Measurements from ENCODE around the gene MOB3B. TPM values are rescaled to one million over a fixed set of nuclear protein-coding genes. Genes with fewer than 3 reads are reported as not detected.

Gene MOB3B
- total and polyA plus RNA-seq, 2 of the 13 experiments (the other 11 are each of a cell fraction or from before 2014, with no cell fraction given), result 0.03 to 0.09 TPM

DNA sequence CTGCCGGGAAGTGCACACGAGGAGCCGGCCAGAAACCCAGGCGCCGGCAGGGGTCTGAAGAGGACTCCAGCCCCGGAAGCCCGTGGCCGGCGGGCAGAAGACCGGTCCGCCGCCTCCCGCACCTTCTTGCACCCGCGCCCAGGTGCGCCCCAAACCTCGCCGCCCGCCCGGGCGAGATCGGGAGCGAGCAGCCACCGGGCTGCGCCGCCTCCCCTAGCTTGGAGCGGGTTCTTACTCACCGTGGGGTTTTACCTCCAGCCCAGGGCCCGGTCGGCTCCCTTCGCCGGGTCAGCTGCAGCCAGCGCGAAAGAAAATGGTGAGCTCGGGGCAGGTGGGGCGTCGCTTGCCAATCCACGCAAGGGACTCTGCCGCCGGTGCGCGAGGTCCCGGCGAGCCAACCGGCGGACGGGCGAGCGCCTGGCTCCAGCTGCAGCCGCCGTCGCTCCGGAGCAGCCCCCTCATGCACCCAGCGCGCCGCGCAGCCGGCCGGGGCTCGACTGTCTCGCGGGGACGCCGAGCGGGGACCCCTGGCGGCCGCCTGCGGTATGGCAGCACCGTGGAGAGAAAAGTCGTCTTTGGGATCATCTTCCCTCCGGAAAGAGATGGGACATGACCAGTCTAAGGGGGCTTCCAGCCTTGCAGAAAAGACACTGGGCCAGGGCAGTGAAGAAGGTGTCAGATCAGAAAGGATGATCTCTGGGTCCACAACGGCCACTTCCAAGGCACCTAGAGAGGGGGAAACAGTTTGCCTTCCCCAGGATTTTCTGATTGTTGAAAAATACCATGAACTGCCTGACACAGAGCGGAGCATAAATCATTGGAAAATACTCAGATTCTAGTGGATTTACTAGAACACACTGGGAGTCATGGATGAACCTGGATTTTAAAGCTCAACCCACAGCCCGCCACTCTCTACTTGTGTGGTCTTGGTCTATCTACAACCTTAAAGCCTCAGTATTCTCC is at the start of gene MOB3B (continued):
- TF ChIP-seq, protein P1, sequence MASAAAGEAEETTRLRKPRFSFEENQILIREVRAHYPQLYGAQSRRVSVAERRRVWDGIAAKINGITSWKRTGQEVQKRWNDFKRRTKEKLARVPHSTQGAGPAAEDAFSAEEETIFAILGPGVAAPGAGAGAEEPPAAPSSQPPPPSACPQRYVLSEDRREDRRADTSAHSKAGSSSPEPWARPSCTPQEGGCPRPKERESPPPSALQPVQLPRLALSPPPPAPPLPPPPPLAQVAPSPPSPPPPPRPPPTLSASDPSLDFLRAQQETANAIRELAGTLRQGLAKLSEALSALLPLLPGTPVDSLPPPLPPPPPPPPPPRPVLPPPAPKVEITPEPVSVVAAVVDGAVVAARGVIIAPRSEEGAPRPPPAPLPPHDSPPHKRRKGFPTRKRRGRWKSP (CRISPR knock-in tag; IDR thresholded peaks at IDR 0.05), result 0 out of 2 replicates have a peak, but pooled peaks have one; percentile 79
- TF ChIP-seq GABPA (IDR thresholded peaks at IDR 0.05; ENCODE audit: low read depth, low read length), result no peak
- no peak for TF ChIP-seq GABPA (CRISPR knock-in tag; IDR thresholded peaks at IDR 0.05; ENCODE audit: low read depth)
- no peak for TF ChIP-seq TAF1 (CRISPR knock-in tag; IDR thresholded peaks at IDR 0.05)
- no peak for TF ChIP-seq ZNF670 (CRISPR knock-in tag; IDR thresholded peaks at IDR 0.05; ENCODE audit: borderline replicate concordance)
- TF ChIP-seq, protein P2, sequence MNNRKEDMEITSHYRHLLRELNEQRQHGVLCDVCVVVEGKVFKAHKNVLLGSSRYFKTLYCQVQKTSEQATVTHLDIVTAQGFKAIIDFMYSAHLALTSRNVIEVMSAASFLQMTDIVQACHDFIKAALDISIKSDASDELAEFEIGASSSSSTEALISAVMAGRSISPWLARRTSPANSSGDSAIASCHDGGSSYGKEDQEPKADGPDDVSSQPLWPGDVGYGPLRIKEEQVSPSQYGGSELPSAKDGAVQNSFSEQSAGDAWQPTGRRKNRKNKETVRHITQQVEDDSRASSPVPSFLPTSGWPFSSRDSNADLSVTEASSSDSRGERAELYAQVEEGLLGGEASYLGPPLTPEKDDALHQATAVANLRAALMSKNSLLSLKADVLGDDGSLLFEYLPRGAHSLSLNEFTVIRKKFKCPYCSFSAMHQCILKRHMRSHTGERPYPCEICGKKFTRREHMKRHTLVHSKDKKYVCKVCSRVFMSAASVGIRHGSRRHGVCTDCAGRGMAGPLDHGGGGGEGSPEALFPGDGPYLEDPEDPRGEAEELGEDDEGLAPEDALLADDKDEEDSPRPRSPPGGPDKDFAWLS (CRISPR knock-in tag; IDR thresholded peaks at IDR 0.05; ENCODE audit: borderline replicate concordance), result no peak
- no peak for TF ChIP-seq MXD4 (CRISPR knock-in tag; IDR thresholded peaks at IDR 0.05)
- TF ChIP-seq SALL1 (CRISPR knock-in tag; IDR thresholded peaks at IDR 0.05), result peak; percentile 48
- TF ChIP-seq ZNF335 (CRISPR knock-in tag; IDR thresholded peaks at IDR 0.05), result no peak
- no peak for TF ChIP-seq HES4 (CRISPR knock-in tag; IDR thresholded peaks at IDR 0.05; ENCODE audit: borderline replicate concordance)
- 0 out of 2 replicates have a peak, but pooled peaks have one; percentile 17 for TF ChIP-seq ZNF274 (CRISPR knock-in tag; IDR thresholded peaks at IDR 0.05)
- peak; percentile 70 for TF ChIP-seq XRCC5 (optimal IDR thresholded peaks at IDR 0.05; ENCODE audit: low read length)
- TF ChIP-seq, protein P3, sequence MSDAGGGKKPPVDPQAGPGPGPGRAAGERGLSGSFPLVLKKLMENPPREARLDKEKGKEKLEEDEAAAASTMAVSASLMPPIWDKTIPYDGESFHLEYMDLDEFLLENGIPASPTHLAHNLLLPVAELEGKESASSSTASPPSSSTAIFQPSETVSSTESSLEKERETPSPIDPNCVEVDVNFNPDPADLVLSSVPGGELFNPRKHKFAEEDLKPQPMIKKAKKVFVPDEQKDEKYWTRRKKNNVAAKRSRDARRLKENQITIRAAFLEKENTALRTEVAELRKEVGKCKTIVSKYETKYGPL (CRISPR knock-in tag; IDR thresholded peaks at IDR 0.05), result no peak
- no peak for TF ChIP-seq ZFP37 (CRISPR knock-in tag; IDR thresholded peaks at IDR 0.05; ENCODE audit: borderline replicate concordance)
- TF ChIP-seq, protein P4, sequence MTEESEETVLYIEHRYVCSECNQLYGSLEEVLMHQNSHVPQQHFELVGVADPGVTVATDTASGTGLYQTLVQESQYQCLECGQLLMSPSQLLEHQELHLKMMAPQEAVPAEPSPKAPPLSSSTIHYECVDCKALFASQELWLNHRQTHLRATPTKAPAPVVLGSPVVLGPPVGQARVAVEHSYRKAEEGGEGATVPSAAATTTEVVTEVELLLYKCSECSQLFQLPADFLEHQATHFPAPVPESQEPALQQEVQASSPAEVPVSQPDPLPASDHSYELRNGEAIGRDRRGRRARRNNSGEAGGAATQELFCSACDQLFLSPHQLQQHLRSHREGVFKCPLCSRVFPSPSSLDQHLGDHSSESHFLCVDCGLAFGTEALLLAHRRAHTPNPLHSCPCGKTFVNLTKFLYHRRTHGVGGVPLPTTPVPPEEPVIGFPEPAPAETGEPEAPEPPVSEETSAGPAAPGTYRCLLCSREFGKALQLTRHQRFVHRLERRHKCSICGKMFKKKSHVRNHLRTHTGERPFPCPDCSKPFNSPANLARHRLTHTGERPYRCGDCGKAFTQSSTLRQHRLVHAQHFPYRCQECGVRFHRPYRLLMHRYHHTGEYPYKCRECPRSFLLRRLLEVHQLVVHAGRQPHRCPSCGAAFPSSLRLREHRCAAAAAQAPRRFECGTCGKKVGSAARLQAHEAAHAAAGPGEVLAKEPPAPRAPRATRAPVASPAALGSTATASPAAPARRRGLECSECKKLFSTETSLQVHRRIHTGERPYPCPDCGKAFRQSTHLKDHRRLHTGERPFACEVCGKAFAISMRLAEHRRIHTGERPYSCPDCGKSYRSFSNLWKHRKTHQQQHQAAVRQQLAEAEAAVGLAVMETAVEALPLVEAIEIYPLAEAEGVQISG (CRISPR knock-in tag; IDR thresholded peaks at IDR 0.05), result peak; percentile 39
- TF ChIP-seq KDM5B (CRISPR knock-in tag; IDR thresholded peaks at IDR 0.05; ENCODE audit: borderline replicate concordance), result peak; percentile 44; the same call in 1 of the 2 replicates
- no peak for TF ChIP-seq AKAP8 (CRISPR knock-in tag; IDR thresholded peaks at IDR 0.05)
- TF ChIP-seq, protein P5, sequence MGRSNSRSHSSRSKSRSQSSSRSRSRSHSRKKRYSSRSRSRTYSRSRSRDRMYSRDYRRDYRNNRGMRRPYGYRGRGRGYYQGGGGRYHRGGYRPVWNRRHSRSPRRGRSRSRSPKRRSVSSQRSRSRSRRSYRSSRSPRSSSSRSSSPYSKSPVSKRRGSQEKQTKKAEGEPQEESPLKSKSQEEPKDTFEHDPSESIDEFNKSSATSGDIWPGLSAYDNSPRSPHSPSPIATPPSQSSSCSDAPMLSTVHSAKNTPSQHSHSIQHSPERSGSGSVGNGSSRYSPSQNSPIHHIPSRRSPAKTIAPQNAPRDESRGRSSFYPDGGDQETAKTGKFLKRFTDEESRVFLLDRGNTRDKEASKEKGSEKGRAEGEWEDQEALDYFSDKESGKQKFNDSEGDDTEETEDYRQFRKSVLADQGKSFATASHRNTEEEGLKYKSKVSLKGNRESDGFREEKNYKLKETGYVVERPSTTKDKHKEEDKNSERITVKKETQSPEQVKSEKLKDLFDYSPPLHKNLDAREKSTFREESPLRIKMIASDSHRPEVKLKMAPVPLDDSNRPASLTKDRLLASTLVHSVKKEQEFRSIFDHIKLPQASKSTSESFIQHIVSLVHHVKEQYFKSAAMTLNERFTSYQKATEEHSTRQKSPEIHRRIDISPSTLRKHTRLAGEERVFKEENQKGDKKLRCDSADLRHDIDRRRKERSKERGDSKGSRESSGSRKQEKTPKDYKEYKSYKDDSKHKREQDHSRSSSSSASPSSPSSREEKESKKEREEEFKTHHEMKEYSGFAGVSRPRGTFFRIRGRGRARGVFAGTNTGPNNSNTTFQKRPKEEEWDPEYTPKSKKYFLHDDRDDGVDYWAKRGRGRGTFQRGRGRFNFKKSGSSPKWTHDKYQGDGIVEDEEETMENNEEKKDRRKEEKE (IDR thresholded peaks at IDR 0.05), result no peak
- no peak for TF ChIP-seq ERF (CRISPR knock-in tag; IDR thresholded peaks at IDR 0.05)

Data from HepG2 (cell line).